ENCODE data around the gene ATP5F1B. TPM values are rescaled to one million over a fixed set of nuclear protein-coding genes. Genes with fewer than 3 reads are reported as not detected.
A peak's percentile ranks its signal among the peaks of the same experiment; 100 is the strongest.

ATP5F1B gene
- total and polyA plus RNA-seq, 4 donors, result 432 to 838 (median 676) TPM

Small RNA genes within 50 kb of the gene (small RNA-seq; reads per million reads assigned to genes)
- gene RN7SL809P (ENCODE audit: low replicate concordance) (not detected), gene RNU6-343P (ENCODE audit: low replicate concordance) (not detected), gene SNORD59A (ENCODE audit: low replicate concordance) (4,763 reads per million, percentile 100 among the genes with 10 or more reads in this experiment)

Other genes starting within 250 kb of the ATP5F1B start
- 10 to 100 TPM; 10.1 to 10.6 TPM for gene TIMELESS, start 196.6 kb downstream of the ATP5F1B start, total RNA-seq
- gene TIMELESS, start 196.6 kb downstream of the ATP5F1B start, polyA plus RNA-seq (ENCODE audit: insufficient read length in 2 of 2), result 10 to 100 TPM; 20.4 to 24.8 TPM
- gene MIP, start 191.3 kb downstream of the ATP5F1B start, total RNA-seq, result under 1 TPM in 1 of 2 donors, not detected in 1; 0.30 TPM
- under 1 TPM in 1 of 2 donors, not detected in 1; 0.60 TPM for gene MIP, start 191.3 kb downstream of the ATP5F1B start, polyA plus RNA-seq (ENCODE audit: insufficient read length in 2 of 2)
- 1 to 10 TPM; 1.7 to 3.8 TPM for gene SPRYD4, start 177.4 kb downstream of the ATP5F1B start, total RNA-seq
- gene SPRYD4, start 177.4 kb downstream of the ATP5F1B start, polyA plus RNA-seq (ENCODE audit: insufficient read length in 2 of 2), result 1 to 10 TPM; 2.7 to 5.1 TPM
- gene GLS2, start 157.8 kb downstream of the ATP5F1B start, total RNA-seq, result 10 to 100 TPM in 1 of 2 donors, 1 to 10 TPM in 1; 3.1 to 10.5 TPM
- 10 to 100 TPM in 1 of 2 donors, 1 to 10 TPM in 1; 9.6 to 10.8 TPM for gene GLS2, start 157.8 kb downstream of the ATP5F1B start, polyA plus RNA-seq (ENCODE audit: insufficient read length in 2 of 2)
- 10 to 100 TPM; 12.3 to 19.8 TPM for gene RBMS2, start 124.2 kb downstream of the ATP5F1B start, total RNA-seq
- 10 to 100 TPM; 13.0 to 23.7 TPM for gene RBMS2, start 124.2 kb downstream of the ATP5F1B start, polyA plus RNA-seq (ENCODE audit: insufficient read length in 2 of 2)
- 10 to 100 TPM; 20.7 to 31.6 TPM for gene BAZ2A, start 15.7 kb downstream of the ATP5F1B start, total RNA-seq
- 10 to 100 TPM; 48.5 to 49.3 TPM for gene BAZ2A, start 15.7 kb downstream of the ATP5F1B start, polyA plus RNA-seq (ENCODE audit: insufficient read length in 2 of 2)
- gene PTGES3, start 42.3 kb upstream of the ATP5F1B start, total RNA-seq, result 100 to 1,000 TPM in 1 of 2 donors, 10 to 100 TPM in 1; 91.6 to 147 TPM
- 100 to 1,000 TPM; 266 to 304 TPM for gene PTGES3, start 42.3 kb upstream of the ATP5F1B start, polyA plus RNA-seq (ENCODE audit: insufficient read length in 2 of 2)
- 1,000 to 10,000 TPM in 1 of 2 donors, 100 to 1,000 TPM in 1; 832 to 1,792 TPM for gene NACA, start 79.3 kb upstream of the ATP5F1B start, total RNA-seq
- 1,000 to 10,000 TPM; 1,291 to 1,360 TPM for gene NACA, start 79.3 kb upstream of the ATP5F1B start, polyA plus RNA-seq (ENCODE audit: insufficient read length in 2 of 2)
- gene PRIM1, start 106.3 kb upstream of the ATP5F1B start, total RNA-seq, result 10 to 100 TPM; 15.0 to 19.9 TPM
- 10 to 100 TPM; 16.5 to 17.0 TPM for gene PRIM1, start 106.3 kb upstream of the ATP5F1B start, polyA plus RNA-seq (ENCODE audit: insufficient read length in 2 of 2)
- gene HSD17B6, start 117.3 kb upstream of the ATP5F1B start, total RNA-seq, result 10 to 100 TPM in 1 of 2 donors, 1 to 10 TPM in 1; 7.7 to 21.2 TPM
- 10 to 100 TPM; 22.4 to 27.2 TPM for gene HSD17B6, start 117.3 kb upstream of the ATP5F1B start, polyA plus RNA-seq (ENCODE audit: insufficient read length in 2 of 2)

Measured in spinal cord (tissue), 4 donors.